Omental fat pad (tissue), 4 donors: ENCODE data around the gene MAMDC2. TPM values are rescaled to one million over a fixed set of nuclear protein-coding genes. Genes with fewer than 3 reads are reported as not detected.

Source experiments
- ATAC-seq: fragments of 150-250 bp; one replicate; pipeline ENCODE4 v1.9.1; 2016; ENCODE audit warnings: mild to moderate bottlenecking, moderate library complexity; ENCODE audit not compliant: low FRiP score
- DNase-seq: peaks from one replicate; pipeline ENCODE4 v3.0.0-alpha.2; 2019; ENCODE audit warnings: low spot score
- total RNA-seq, 4 donors: library from RNA; depleted of rRNA; stranded (reverse); fragments of >200 nt; gene quantifications; one replicate each; pipeline ENCODE4 v1.1.0, GENCODE V29; 2016
- TF ChIP-seq, protein P1 (sequence below), 3 donors: fragments of 450-650 bp; IDR thresholded peaks; one replicate each; pipeline ENCODE4 v1.5.1; 2016 to 2017; ENCODE audit warnings: antibody characterized with exemption in 3 of 3, mild to moderate bottlenecking in 3 of 3, moderate library complexity in 2 of 3

MAMDC2 gene
- total RNA-seq, 4 donors from 2014 or later: 9.0 to 43.7 (median 16.5) TPM

DNA sequence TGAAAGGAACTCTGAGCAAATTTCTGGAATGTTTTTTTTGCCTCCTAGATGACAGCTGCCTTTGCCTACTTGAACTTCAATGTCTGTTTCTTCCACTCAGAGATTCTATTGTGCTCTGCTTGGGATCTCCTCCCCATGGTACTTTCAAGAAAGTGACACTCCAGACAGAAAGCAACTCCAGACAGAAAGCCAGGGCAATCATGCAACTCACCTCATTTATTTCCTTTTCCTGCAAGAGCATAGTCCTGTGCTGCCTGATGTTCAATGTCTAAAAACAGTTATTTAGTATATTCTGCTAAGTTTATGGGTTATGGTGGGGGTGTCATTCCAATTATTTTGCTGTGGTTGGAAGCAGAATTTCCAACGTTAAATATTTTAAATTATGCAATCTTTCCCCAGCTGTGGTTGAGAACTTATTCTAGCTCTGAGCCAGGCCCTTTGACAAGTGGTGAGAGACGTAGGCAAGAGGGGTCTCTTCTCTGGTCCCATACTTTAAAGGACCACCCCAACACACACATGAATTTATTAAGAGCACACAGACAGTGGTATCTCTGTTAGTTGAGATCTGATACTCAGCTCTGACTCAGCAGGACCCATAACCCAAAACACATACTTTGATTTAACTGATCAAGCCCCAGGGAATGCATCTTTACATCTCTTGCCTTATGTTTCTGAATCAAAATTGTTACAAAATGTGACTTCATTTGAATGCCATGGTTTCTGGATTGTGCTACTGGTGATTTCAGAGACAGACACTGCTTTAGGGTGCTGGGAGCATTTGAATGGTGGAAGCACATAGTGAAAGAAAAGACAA is 39.5 kb upstream of the MAMDC2 start:
- DNase-seq (no peak), ATAC-seq (no peak)

GRCh38 chr9:70006306-70006705 is 37.3 kb upstream of the MAMDC2 start:
- no peak for DNase-seq
- ATAC-seq: no peak
- TF ChIP-seq, protein P1, sequence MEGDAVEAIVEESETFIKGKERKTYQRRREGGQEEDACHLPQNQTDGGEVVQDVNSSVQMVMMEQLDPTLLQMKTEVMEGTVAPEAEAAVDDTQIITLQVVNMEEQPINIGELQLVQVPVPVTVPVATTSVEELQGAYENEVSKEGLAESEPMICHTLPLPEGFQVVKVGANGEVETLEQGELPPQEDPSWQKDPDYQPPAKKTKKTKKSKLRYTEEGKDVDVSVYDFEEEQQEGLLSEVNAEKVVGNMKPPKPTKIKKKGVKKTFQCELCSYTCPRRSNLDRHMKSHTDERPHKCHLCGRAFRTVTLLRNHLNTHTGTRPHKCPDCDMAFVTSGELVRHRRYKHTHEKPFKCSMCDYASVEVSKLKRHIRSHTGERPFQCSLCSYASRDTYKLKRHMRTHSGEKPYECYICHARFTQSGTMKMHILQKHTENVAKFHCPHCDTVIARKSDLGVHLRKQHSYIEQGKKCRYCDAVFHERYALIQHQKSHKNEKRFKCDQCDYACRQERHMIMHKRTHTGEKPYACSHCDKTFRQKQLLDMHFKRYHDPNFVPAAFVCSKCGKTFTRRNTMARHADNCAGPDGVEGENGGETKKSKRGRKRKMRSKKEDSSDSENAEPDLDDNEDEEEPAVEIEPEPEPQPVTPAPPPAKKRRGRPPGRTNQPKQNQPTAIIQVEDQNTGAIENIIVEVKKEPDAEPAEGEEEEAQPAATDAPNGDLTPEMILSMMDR (IDR thresholded peaks at IDR 0.05): no peak

More for the DNA sequence above, 39.5 kb upstream of the MAMDC2 start:
- TF ChIP-seq, protein P1 (IDR thresholded peaks at IDR 0.05): no peak

GRCh38 chr9:70007831-70008230 is 35.8 kb upstream of the MAMDC2 start:
- TF ChIP-seq, protein P1 (IDR thresholded peaks at IDR 0.05): no peak
- no peak for ATAC-seq

DNA sequence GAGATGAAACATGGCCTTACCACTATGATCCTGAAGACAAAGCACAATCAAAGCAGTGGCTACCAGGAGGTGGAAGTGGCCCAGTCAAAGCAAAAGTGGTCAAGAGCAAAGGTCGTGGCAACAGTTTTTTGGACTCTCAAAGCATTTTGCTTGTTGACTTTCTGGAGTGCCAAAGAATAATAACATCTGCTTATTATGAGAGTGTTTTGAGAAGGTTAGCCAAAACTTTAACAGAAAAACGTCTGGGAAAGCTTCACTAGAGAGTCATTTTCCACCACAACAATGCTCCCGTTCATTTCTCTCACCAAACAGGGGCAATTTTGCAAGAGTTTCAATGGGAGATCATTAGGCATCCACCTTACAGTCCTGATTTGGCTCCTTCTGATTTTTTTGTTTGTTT is 33.6 kb upstream of the MAMDC2 start:
- TF ChIP-seq, protein P1 (IDR thresholded peaks at IDR 0.05): no peak
- DNase-seq (no peak), ATAC-seq (no peak)

More at GRCh38 chr9:70007831-70008230, 35.8 kb upstream of the MAMDC2 start:
- DNase-seq: no peak

GRCh38 chr9:70011366-70011765 is 32.3 kb upstream of the MAMDC2 start:
- no peak for DNase-seq
- TF ChIP-seq, protein P1 (IDR thresholded peaks at IDR 0.05): no peak
- no peak for ATAC-seq

GRCh38 chr9:70012569-70012968 is 31.1 kb upstream of the MAMDC2 start:
- DNase-seq (no peak), ATAC-seq (no peak)
- TF ChIP-seq, protein P1 (IDR thresholded peaks at IDR 0.05): no peak
